Activated effector memory CD4-positive, alpha-beta T cell treated with Interleukin-2 at 50 U/mL for 16 hours (primary cell): Measurements from ENCODE around the gene LTC4S.
"Not testable (repeated sequence)": the region's sequence is repeated elsewhere in the genome, so short reads cannot be mapped to it uniquely, and the experiment has no call there.

Experiments
- DNase-seq: peaks from one replicate; pipeline ENCODE4 v3.0.0-alpha.2; 2020

The LTC4S gene

GRCh38 chr5:179827680-179828079, 33.9 kb downstream of the LTC4S start:
- no peak for DNase-seq

- DNase-seq: no peak
Measured at GRCh38 chr5:179828756-179829421, 35.1 kb downstream of the LTC4S start.

- DNase-seq: no peak
Measured at GRCh38 chr5:179829732-179830435, 36.1 kb downstream of the LTC4S start.

GRCh38 chr5:179830818-179831468, 37.2 kb downstream of the LTC4S start:
- DNase-seq: no peak

GRCh38 chr5:179832039-179832745, 38.4 kb downstream of the LTC4S start:
- no peak for DNase-seq

GRCh38 chr5:179833056-179833708, 39.4 kb downstream of the LTC4S start:
- DNase-seq: no peak

GRCh38 chr5:179833709-179834070, 39.9 kb downstream of the LTC4S start:
- no peak for DNase-seq

GRCh38 chr5:179834120-179834519, 40.3 kb downstream of the LTC4S start:
- no peak for DNase-seq

- DNase-seq: not testable (repeated sequence)
Measured at GRCh38 chr5:179834871-179835270, 41.1 kb downstream of the LTC4S start.

- peak; percentile 44 for DNase-seq
Measured at GRCh38 chr5:179836225-179837019, 42.6 kb downstream of the LTC4S start.

- DNase-seq: no peak
Measured at GRCh38 chr5:179837076-179838011, 43.6 kb downstream of the LTC4S start.

- DNase-seq: no peak
Measured at GRCh38 chr5:179839328-179840256, 45.8 kb downstream of the LTC4S start.

GRCh38 chr5:179840321-179840720, 46.5 kb downstream of the LTC4S start:
- no peak for DNase-seq

GRCh38 chr5:179840766-179841165, 47.0 kb downstream of the LTC4S start:
- DNase-seq: no peak

- DNase-seq: no peak
Measured at GRCh38 chr5:179841621-179842020, 47.8 kb downstream of the LTC4S start.
